ENCODE data around the gene UPF3B. TPM values are rescaled to one million over a fixed set of nuclear protein-coding genes. Genes with fewer than 3 reads are reported as not detected.

Gene UPF3B
- total and polyA plus RNA-seq, 9 of the 15 experiments (the other 6 are each of a cell fraction or from before 2014, with no cell fraction given) = 17.6 to 57.0 (median 32.3) TPM

DNA sequence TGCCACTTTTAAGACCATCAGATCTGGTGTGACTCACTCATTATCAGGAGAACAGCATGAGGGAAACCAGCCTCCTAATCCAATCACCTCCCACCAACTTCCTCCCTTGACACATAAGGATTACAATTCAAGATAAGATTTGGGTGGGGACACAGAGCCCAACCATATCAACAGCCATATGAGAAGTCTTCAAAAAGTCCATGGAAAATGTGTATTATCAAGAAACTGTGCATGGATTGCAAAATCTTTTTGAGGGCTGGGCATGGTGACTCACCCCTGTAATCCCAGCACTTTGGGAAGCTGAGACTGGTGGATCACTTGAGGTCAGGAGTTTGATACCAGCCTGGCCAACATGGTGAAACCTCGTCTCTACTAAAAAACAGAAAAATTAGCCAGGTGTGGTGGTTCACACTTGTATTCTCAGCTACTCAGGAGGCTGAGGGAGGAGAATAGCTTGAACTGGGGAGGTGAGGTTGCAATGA, 43.5 kb downstream of the UPF3B start (continued):
- TF ChIP-seq, protein P1, sequence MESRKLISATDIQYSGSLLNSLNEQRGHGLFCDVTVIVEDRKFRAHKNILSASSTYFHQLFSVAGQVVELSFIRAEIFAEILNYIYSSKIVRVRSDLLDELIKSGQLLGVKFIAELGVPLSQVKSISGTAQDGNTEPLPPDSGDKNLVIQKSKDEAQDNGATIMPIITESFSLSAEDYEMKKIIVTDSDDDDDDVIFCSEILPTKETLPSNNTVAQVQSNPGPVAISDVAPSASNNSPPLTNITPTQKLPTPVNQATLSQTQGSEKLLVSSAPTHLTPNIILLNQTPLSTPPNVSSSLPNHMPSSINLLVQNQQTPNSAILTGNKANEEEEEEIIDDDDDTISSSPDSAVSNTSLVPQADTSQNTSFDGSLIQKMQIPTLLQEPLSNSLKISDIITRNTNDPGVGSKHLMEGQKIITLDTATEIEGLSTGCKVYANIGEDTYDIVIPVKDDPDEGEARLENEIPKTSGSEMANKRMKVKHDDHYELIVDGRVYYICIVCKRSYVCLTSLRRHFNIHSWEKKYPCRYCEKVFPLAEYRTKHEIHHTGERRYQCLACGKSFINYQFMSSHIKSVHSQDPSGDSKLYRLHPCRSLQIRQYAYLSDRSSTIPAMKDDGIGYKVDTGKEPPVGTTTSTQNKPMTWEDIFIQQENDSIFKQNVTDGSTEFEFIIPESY (CRISPR knock-in tag; IDR thresholded peaks at IDR 0.05) = 0 out of 2 replicates have a peak, but pooled peaks have one; percentile 23
- TF ChIP-seq TRIM24 (IDR thresholded peaks at IDR 0.05) (peak; percentile 97 to 98), HNRNPUL1 (IDR thresholded peaks at IDR 0.05; ENCODE audit: low read length) (no peak), CBX1 (IDR thresholded peaks at IDR 0.05; ENCODE audit: low read depth) (peak; percentile 51; the same call in 1 of the 2 replicates), EZH2 (IDR thresholded peaks at IDR 0.05; ENCODE audit: borderline replicate concordance, low read depth, low read length) (no peak), NCOR1 (IDR thresholded peaks at IDR 0.05) (peak; percentile 89), SMARCE1 (IDR thresholded peaks at IDR 0.05) (peak; percentile 93), ZSCAN32 (CRISPR knock-in tag; IDR thresholded peaks at IDR 0.05) (no peak), MCM3 (IDR thresholded peaks at IDR 0.05) (no peak), PHB2 (IDR thresholded peaks at IDR 0.05; ENCODE audit: low read depth) (peak; percentile 64), CBX3 (IDR thresholded peaks at IDR 0.05; ENCODE audit: borderline replicate concordance in 1 of 2, low read length in 2 of 2) (peak in 1 of 2 experiments; percentile 70; a peak in 1 of 3 replicates), MEF2A (IDR thresholded peaks at IDR 0.05; ENCODE audit: control insufficient read depth, low read depth, low read length) (no peak), HBP1 (CRISPR knock-in tag; IDR thresholded peaks at IDR 0.05) (no peak), ZNF253 (CRISPR knock-in tag; conservative IDR thresholded peaks at IDR 0.05) (no peak), EWSR1 (IDR thresholded peaks at IDR 0.05; ENCODE audit: borderline replicate concordance, low read depth, partially characterized antibody) (no peak), BCLAF1 (IDR thresholded peaks at IDR 0.05; ENCODE audit: borderline replicate concordance in 1 of 2, control insufficient read depth in 1 of 2, low read depth in 2 of 2, low read length in 1 of 2) (peak in 1 of 2 experiments; percentile 80; a peak in 1 of 4 replicates), ZNF766 (CRISPR knock-in tag; conservative IDR thresholded peaks at IDR 0.05) (no peak), NELFE (IDR thresholded peaks at IDR 0.05; ENCODE audit: insufficient read depth, insufficient read length) (no peak)
- TF ChIP-seq, protein P2, sequence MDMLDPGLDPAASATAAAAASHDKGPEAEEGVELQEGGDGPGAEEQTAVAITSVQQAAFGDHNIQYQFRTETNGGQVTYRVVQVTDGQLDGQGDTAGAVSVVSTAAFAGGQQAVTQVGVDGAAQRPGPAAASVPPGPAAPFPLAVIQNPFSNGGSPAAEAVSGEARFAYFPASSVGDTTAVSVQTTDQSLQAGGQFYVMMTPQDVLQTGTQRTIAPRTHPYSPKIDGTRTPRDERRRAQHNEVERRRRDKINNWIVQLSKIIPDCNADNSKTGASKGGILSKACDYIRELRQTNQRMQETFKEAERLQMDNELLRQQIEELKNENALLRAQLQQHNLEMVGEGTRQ (CRISPR knock-in tag; IDR thresholded peaks at IDR 0.05) = no peak
- TF ChIP-seq, protein P3, sequence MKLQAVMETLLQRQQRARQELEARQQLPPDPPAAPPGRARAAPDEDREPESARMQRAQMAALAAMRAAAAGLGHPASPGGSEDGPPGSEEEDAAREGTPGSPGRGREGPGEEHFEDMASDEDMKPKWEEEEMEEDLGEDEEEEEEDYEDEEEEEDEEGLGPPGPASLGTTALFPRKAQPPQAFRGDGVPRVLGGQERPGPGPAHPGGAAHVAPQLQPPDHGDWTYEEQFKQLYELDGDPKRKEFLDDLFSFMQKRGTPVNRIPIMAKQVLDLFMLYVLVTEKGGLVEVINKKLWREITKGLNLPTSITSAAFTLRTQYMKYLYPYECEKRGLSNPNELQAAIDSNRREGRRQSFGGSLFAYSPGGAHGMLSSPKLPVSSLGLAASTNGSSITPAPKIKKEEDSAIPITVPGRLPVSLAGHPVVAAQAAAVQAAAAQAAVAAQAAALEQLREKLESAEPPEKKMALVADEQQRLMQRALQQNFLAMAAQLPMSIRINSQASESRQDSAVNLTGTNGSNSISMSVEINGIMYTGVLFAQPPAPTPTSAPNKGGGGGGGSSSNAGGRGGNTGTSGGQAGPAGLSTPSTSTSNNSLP (IDR thresholded peaks at IDR 0.05; ENCODE audit: borderline replicate concordance, low read depth, low read length) = peak; percentile 60; the same call in 1 of the 2 replicates
